HCT116 (cell line): ENCODE data around the gene ZRANB1. TPM values are rescaled to one million over a fixed set of nuclear protein-coding genes. Genes with fewer than 3 reads are reported as not detected.

Experiments
- ATAC-seq: fragments of 200-7000 bp; cut with Tn5 transposase; 2 replicates; pipeline ENCODE4 v1.9.1; 2020; ENCODE audit warnings: mild to moderate bottlenecking, moderate library complexity
- BruUV-seq: library from RNA; stranded (reverse); fragments of 400-500 nt; replicated peaks from 2 replicates; lab custom pipeline; 2021; lab: Mats Ljungman, UMichigan
- CTCF ChIA-PET: fragments of 300-600 bp; sonication (Branson Sonifier 250); formaldehyde crosslinking; loops from one replicate; lab custom pipeline; 2021; ENCODE audit warnings: antibody characterized with exemption; lab: Charles Lee
- POLR2A ChIA-PET: fragments of 300-600, 350-600 bp; sonication (Branson Sonifier 250); formaldehyde crosslinking; loops from one replicate; lab custom pipeline; 2021; ENCODE audit warnings: antibody characterized with exemption; lab: Charles Lee
- RAD21 ChIA-PET, 2 experiments: fragments of 300-600 bp; sonication (Branson Sonifier 250); formaldehyde crosslinking; loops; one replicate each; lab custom pipeline; 2023; ENCODE audit warnings: low total read pairs in 2 of 2; ENCODE audit not compliant: uncharacterized antibody in 2 of 2, unreplicated experiment in 2 of 2, low non-redundant PET in 1 of 2; lab: Charles Lee
- DNase-seq: peaks from one replicate; pipeline ENCODE4 v3.0.0-alpha.2; 2010; ENCODE audit warnings: low read depth, low spot score
- H2AFZ ChIP-seq: fragments of 200-600 bp; shearing (Covaris generic), sonication (generic); 2 replicates; pipeline ENCODE4 v1.6.1; 2017; ENCODE audit warnings: low read depth, mixed run types, mixed read lengths, antibody characterized with exemption, low read length; ENCODE audit not compliant: poor library complexity, severe bottlenecking
- H3K27ac ChIP-seq: 2 replicates; pipeline ENCODE4 v1.5.1; 2012; ENCODE audit warnings: low read depth, low read length
- H3K27me3 ChIP-seq: fragments of 200-600 bp; sonication (generic); 2 replicates; pipeline ENCODE4 v1.6.1; 2016; ENCODE audit warnings: mixed run types, low read length, mixed read lengths; ENCODE audit not compliant: insufficient read depth
- H3K36me3 ChIP-seq, 2 experiments: fragments of 200-500 bp in 1 of 2; fragments of 200-600 bp in 1 of 2; sonication (Bioruptor generic) in 1 of 2; sonication (generic) in 1 of 2; 2 replicates each; pipeline versions ENCODE4 v1.5.1 to v1.6.1; 2014 to 2016; ENCODE audit warnings: low read length in 2 of 2, inconsistent platforms in 1 of 2, mixed read lengths in 1 of 2, mixed run types in 1 of 2; ENCODE audit not compliant: insufficient read depth in 2 of 2, control insufficient read depth in 1 of 2
- H3K4me1 ChIP-seq, 2 experiments: fragments of 200-600 bp in 1 of 2; sonication (generic) in 1 of 2; 2 replicates each; pipeline versions ENCODE4 v1.5.1 to v1.6.1; 2012 to 2017; ENCODE audit warnings: low read length in 2 of 2, inconsistent platforms in 1 of 2, mild to moderate bottlenecking in 1 of 2, mixed read lengths in 1 of 2, mixed run types in 1 of 2, moderate library complexity in 1 of 2; ENCODE audit not compliant: insufficient read depth in 2 of 2, control insufficient read depth in 1 of 2
- H3K4me2 ChIP-seq: fragments of 200-600 bp; sonication (generic); 2 replicates; pipeline ENCODE4 v1.6.1; 2017; ENCODE audit warnings: mixed run types, low read length, mixed read lengths
- H3K4me3 ChIP-seq, 2 experiments: fragments of 200-600 bp in 1 of 2; sonication (generic) in 1 of 2; replicated peaks in 1 of 2; 2 replicates each; pipeline ENCODE4 v1.5.1; 2011 to 2016; ENCODE audit warnings: low read length in 2 of 2, control low read depth in 1 of 2, low read depth in 1 of 2, mild to moderate bottlenecking in 1 of 2, mixed read lengths in 1 of 2, mixed run types in 1 of 2
- H3K79me2 ChIP-seq: fragments of 200-600 bp; sonication (generic); 2 replicates; pipeline ENCODE4 v1.6.1; 2017; ENCODE audit warnings: mild to moderate bottlenecking, mixed run types, low read length, moderate library complexity, mixed read lengths; ENCODE audit not compliant: insufficient read depth
- H3K9ac ChIP-seq: fragments of 200-600 bp; sonication (generic); 2 replicates; pipeline ENCODE4 v1.6.1; 2016; ENCODE audit warnings: low read length, mixed read lengths
- H3K9me2 ChIP-seq: fragments of 200-600 bp; sonication (generic), shearing (Covaris generic); 2 replicates; pipeline ENCODE4 v1.6.1; 2017; ENCODE audit warnings: mixed run types, mild to moderate bottlenecking, moderate library complexity; ENCODE audit not compliant: insufficient read depth
- H3K9me3 ChIP-seq, 2 experiments: fragments of 200-500 bp in 1 of 2; fragments of 200-600 bp in 1 of 2; sonication (Bioruptor generic) in 1 of 2; sonication (generic) in 1 of 2; 2 replicates each; pipeline ENCODE4 v1.6.1; 2014 to 2017; ENCODE audit warnings: low read length in 2 of 2, mixed read lengths in 2 of 2, inconsistent platforms in 1 of 2, low read depth in 1 of 2, mild to moderate bottlenecking in 1 of 2, mixed run types in 1 of 2, moderate library complexity in 1 of 2; ENCODE audit not compliant: control insufficient read depth in 1 of 2, insufficient read depth in 1 of 2
- H4K20me1 ChIP-seq: fragments of 200-600 bp; sonication (generic), shearing (Covaris generic); 2 replicates; pipeline ENCODE4 v1.6.1; 2017; ENCODE audit warnings: mixed run types, mild to moderate bottlenecking, moderate library complexity; ENCODE audit not compliant: insufficient read depth
- CBX3 ChIP-seq: IDR thresholded peaks from 2 replicates; pipeline ENCODE4 v1.6.1; 2012; ENCODE audit warnings: low read depth
- EGR1 ChIP-seq: IDR thresholded peaks from 2 replicates; pipeline ENCODE4 v1.6.1; 2012; ENCODE audit warnings: low read depth
- EZH2 ChIP-seq: fragments of 200-600 bp; sonication (generic); IDR thresholded peaks from 2 replicates; pipeline ENCODE4 v1.6.1; 2017; ENCODE audit warnings: antibody characterized with exemption, mixed run types
- JUND ChIP-seq: IDR thresholded peaks from 2 replicates; pipeline ENCODE4 v1.6.1; 2012
- MAX ChIP-seq: IDR thresholded peaks from 2 replicates; pipeline ENCODE4 v1.6.1; 2012
- POLR2A ChIP-seq: IDR thresholded peaks from 2 replicates; pipeline ENCODE4 v1.7.0; 2011; ENCODE audit warnings: borderline replicate concordance; ENCODE audit not compliant: insufficient read depth, insufficient read length; ENCODE audit errors: extremely low read depth
- SP1 ChIP-seq: IDR thresholded peaks from 2 replicates; pipeline ENCODE4 v1.6.1; 2012; ENCODE audit warnings: low read depth
- ZFX ChIP-seq: fragments of 450-650 bp; IDR thresholded peaks from 2 replicates; pipeline ENCODE4 v1.6.1; 2017
- intact Hi-C: fragments of 100-400 bp; cut with micrococcal nuclease; formaldehyde crosslinking; loops from 2 replicates; pipeline ENCODE4 v1.10.0; 2022
- total RNA-seq: library from RNA; stranded (reverse); gene quantifications from one replicate; pipeline ENCODE4 v1.2.1, GENCODE V29; 2021; ENCODE audit not compliant: unreplicated experiment
- TF ChIP-seq, protein P1 (sequence below): IDR thresholded peaks from 2 replicates; pipeline ENCODE4 v1.6.1; 2012; ENCODE audit warnings: low read depth
- TF ChIP-seq, protein P2 (sequence below), 3 experiments: fragments of 200-600 bp in 1 of 3; sonication (generic) in 1 of 3; IDR thresholded peaks in 2 of 3; conservative IDR thresholded peaks in 1 of 3; 2 replicates each; pipeline ENCODE4 v1.5.1; 2012 to 2017; ENCODE audit warnings: low read depth in 2 of 3, low read length in 2 of 3, antibody characterized with exemption in 1 of 3, borderline replicate concordance in 1 of 3, control low read depth in 1 of 3, mild to moderate bottlenecking in 1 of 3, mixed read lengths in 1 of 3, mixed run types in 1 of 3, moderate library complexity in 1 of 3; ENCODE audit not compliant: insufficient read depth in 1 of 3

ZRANB1 gene
- total RNA-seq, 1 experiment from 2014 or later: 23.9 TPM

- TF ChIP-seq JUND: peak; percentile 69; the same call in 1 of the 2 replicates
- TF ChIP-seq CBX3: 0 out of 2 replicates have a peak, but pooled peaks have one; percentile 40
- TF ChIP-seq SP1: peak; percentile 98
These were observed 25.1 kb upstream of the ZRANB1 start (continued) for GRCh38 chr10:124916585-124917427.

GRCh38 chr10:124917428-124918190, 24.3 kb upstream of the ZRANB1 start:
- H3K4me3 ChIP-seq: peak overlapping the region; percentile 78 to 87
- no peak for DNase-seq
- H3K27ac ChIP-seq: peak overlapping the region; percentile 83
- no peaks in the 10 kb centered on the region for H3K36me3 ChIP-seq
- ChIA-PET POLR2A (interaction anchor here (1.1 kb wide), 1 partner anchor 8 kb away, joined by 5 read pairs; no protein-coding TSS in a partner anchor), RAD21 (no interaction called here)
- H3K4me1 ChIP-seq: peaks cover 10 to 26% of the 10 kb centered on the region in 2 experiments
- H3K4me2 ChIP-seq: peak overlapping the region; percentile 89
- H3K9me2 ChIP-seq: no peaks in the 10 kb centered on the region
- H3K79me2 ChIP-seq: peaks cover 59% of the 10 kb centered on the region
- H3K9me3 ChIP-seq: no peaks in the 10 kb centered on the region
- H2AFZ ChIP-seq: no peak overlapping the region
- intact Hi-C loops: no loop called here
- peaks cover 6% of the 10 kb centered on the region; the same call in 1 of the 2 replicates for H4K20me1 ChIP-seq
- H3K9ac ChIP-seq: peak overlapping the region; percentile 96
- TF ChIP-seq MAX (no peak), ZFX (peak; percentile 63), EGR1 (no peak), EZH2 (no peak), POLR2A (no peak)
- TF ChIP-seq, protein P1, sequence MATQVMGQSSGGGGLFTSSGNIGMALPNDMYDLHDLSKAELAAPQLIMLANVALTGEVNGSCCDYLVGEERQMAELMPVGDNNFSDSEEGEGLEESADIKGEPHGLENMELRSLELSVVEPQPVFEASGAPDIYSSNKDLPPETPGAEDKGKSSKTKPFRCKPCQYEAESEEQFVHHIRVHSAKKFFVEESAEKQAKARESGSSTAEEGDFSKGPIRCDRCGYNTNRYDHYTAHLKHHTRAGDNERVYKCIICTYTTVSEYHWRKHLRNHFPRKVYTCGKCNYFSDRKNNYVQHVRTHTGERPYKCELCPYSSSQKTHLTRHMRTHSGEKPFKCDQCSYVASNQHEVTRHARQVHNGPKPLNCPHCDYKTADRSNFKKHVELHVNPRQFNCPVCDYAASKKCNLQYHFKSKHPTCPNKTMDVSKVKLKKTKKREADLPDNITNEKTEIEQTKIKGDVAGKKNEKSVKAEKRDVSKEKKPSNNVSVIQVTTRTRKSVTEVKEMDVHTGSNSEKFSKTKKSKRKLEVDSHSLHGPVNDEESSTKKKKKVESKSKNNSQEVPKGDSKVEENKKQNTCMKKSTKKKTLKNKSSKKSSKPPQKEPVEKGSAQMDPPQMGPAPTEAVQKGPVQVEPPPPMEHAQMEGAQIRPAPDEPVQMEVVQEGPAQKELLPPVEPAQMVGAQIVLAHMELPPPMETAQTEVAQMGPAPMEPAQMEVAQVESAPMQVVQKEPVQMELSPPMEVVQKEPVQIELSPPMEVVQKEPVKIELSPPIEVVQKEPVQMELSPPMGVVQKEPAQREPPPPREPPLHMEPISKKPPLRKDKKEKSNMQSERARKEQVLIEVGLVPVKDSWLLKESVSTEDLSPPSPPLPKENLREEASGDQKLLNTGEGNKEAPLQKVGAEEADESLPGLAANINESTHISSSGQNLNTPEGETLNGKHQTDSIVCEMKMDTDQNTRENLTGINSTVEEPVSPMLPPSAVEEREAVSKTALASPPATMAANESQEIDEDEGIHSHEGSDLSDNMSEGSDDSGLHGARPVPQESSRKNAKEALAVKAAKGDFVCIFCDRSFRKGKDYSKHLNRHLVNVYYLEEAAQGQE: no peak
- TF ChIP-seq, protein P2, sequence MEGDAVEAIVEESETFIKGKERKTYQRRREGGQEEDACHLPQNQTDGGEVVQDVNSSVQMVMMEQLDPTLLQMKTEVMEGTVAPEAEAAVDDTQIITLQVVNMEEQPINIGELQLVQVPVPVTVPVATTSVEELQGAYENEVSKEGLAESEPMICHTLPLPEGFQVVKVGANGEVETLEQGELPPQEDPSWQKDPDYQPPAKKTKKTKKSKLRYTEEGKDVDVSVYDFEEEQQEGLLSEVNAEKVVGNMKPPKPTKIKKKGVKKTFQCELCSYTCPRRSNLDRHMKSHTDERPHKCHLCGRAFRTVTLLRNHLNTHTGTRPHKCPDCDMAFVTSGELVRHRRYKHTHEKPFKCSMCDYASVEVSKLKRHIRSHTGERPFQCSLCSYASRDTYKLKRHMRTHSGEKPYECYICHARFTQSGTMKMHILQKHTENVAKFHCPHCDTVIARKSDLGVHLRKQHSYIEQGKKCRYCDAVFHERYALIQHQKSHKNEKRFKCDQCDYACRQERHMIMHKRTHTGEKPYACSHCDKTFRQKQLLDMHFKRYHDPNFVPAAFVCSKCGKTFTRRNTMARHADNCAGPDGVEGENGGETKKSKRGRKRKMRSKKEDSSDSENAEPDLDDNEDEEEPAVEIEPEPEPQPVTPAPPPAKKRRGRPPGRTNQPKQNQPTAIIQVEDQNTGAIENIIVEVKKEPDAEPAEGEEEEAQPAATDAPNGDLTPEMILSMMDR (IDR thresholded peaks at IDR 0.05 in 2 of 3, conservative IDR thresholded peaks at IDR 0.05 in 1 of 3; ENCODE audit: borderline replicate concordance in 1 of 3, insufficient read depth in 1 of 3, low read depth in 2 of 3, low read length in 2 of 3): no peak
- TF ChIP-seq, all 23 proteins: peak for 1
- ATAC-seq: peak; percentile 35
- TSS peak; percentile 62 for BruUV-seq
- H3K27me3 ChIP-seq: peaks cover 5% of the 10 kb centered on the region; the same call in 1 of the 2 replicates
- CTCF ChIA-PET: interaction anchor here (0.6 kb wide), 1 partner anchor 75 kb away, joined by 3 read pairs; no protein-coding TSS in a partner anchor
